K562 (cell line): ENCODE results near the gene ZNF33A. TPM values are rescaled to one million over a fixed set of nuclear protein-coding genes. Genes with fewer than 3 reads are reported as not detected.

Experiments
- ADNP ChIP-seq: fragments of 200-800 bp; sonication (Bioruptor generic); IDR thresholded peaks from 2 replicates; pipeline ENCODE4 v1.6.1; 2016; ENCODE audit warnings: missing genetic modification characterization, missing compliant biosample characterization
- C11orf30 ChIP-seq: fragments of 450-650 bp; IDR thresholded peaks from 2 replicates; pipeline ENCODE4 v1.6.1; 2016; ENCODE audit warnings: low read depth, mild to moderate bottlenecking
- CCNT2 ChIP-seq: IDR thresholded peaks from 2 replicates; pipeline ENCODE4 v1.6.1; 2011; ENCODE audit warnings: borderline replicate concordance, low read depth, mild to moderate bottlenecking, moderate library complexity, mixed read lengths, low read length; ENCODE audit not compliant: insufficient read length; ENCODE audit errors: extremely low read depth
- CXXC5 ChIP-seq: fragments of 250-450 bp; sonication (Bioruptor Pico); IDR thresholded peaks from 2 replicates; pipeline ENCODE4 v1.8.0; 2022; ENCODE audit warnings: inconsistent platforms, mild to moderate bottlenecking, moderate library complexity
- EZH2 ChIP-seq: IDR thresholded peaks from 2 replicates; pipeline ENCODE4 v1.6.1; 2012; ENCODE audit warnings: low read depth, mild to moderate bottlenecking, inconsistent platforms, low read length, borderline replicate concordance
- GABPB1 ChIP-seq: sonication (generic); formaldehyde crosslinking; IDR thresholded peaks from 2 replicates; pipeline ENCODE4 v1.8.0; 2022; ENCODE audit warnings: mild to moderate bottlenecking, missing genetic modification reagents
- GTF2E2 ChIP-seq: fragments of 200-800 bp; sonication (Bioruptor generic); IDR thresholded peaks from 2 replicates; pipeline ENCODE4 v1.6.1; 2016; ENCODE audit warnings: missing genetic modification characterization, missing compliant biosample characterization
- KLF16 ChIP-seq: IDR thresholded peaks from 2 replicates; pipeline ENCODE4 v1.6.1; 2016; ENCODE audit warnings: antibody characterized with exemption
- MBD2 ChIP-seq: sonication (generic); IDR thresholded peaks from 2 replicates; pipeline ENCODE4 v1.6.1; 2016; ENCODE audit warnings: low read depth, borderline replicate concordance
- MTA3 ChIP-seq: fragments of 450-650 bp; formaldehyde crosslinking; IDR thresholded peaks from 2 replicates; pipeline ENCODE4 v1.6.1; 2017; ENCODE audit warnings: mild to moderate bottlenecking, borderline replicate concordance
- RAD21 ChIP-seq, 2 experiments: fragments of 250-450 bp in 1 of 2; fragments of 450-650 bp in 1 of 2; sonication (Bioruptor Pico) in 1 of 2; formaldehyde crosslinking in 1 of 2; IDR thresholded peaks in 1 of 2; conservative IDR thresholded peaks in 1 of 2; 2 replicates each; pipeline versions ENCODE4 v1.4.0 to v1.8.0; 2020 to 2022; ENCODE audit warnings: mild to moderate bottlenecking in 2 of 2, moderate library complexity in 1 of 2
- ZNF274 ChIP-seq: IDR thresholded peaks from 2 replicates; pipeline ENCODE4 v1.6.1; 2011; ENCODE audit warnings: low read depth, mild to moderate bottlenecking, low read length, moderate library complexity, borderline replicate concordance
- polyA plus RNA-seq, 8 experiments: library from polyadenylated mRNA; depleted of rRNA in 4 of 8; stranded (reverse) in 5 of 8; unstranded in 3 of 8; fragments of >200 nt; fragmentation: Nextera tagmentation in 2 of 8; fragmentation: Illumina TruSeq in 1 of 8; extraction: Ambion mirVana in 2 of 8; extraction: Trizol in 1 of 8; gene quantifications; 2 replicates each; pipeline versions ENCODE4 v1.2.1 to v1.2.3, GENCODE V29; 2011 to 2014; ENCODE audit warnings: inconsistent platforms in 1 of 8, missing spikeins in 1 of 8
- total RNA-seq, 7 experiments: library from RNA; depleted of rRNA in 6 of 7; stranded (reverse); fragments of >200 nt in 6 of 7; fragmentation: Illumina TruSeq in 2 of 7; extraction: Trizol in 2 of 7; gene quantifications; 2 replicates each; pipeline versions ENCODE4 v1.2.1 to v1.2.3, GENCODE V29; 2011 to 2021; ENCODE audit warnings: low replicate concordance in 1 of 7
- TF ChIP-seq, protein P1 (sequence below): fragments of 450-650 bp; IDR thresholded peaks from 2 replicates; pipeline ENCODE4 v1.6.1; 2016; ENCODE audit warnings: borderline replicate concordance
- TF ChIP-seq, protein P2 (sequence below): fragments of 250-450 bp; sonication (Bioruptor Pico); IDR thresholded peaks from 2 replicates; pipeline ENCODE4 v1.4.0; 2020
- TF ChIP-seq, protein P3 (sequence below): sonication (generic); formaldehyde crosslinking; IDR thresholded peaks from 2 replicates; pipeline ENCODE4 v1.8.0; 2022; ENCODE audit warnings: mild to moderate bottlenecking, missing genetic modification reagents
- TF ChIP-seq, protein P4 (sequence below), 2 experiments: fragments of 450-650 bp in 1 of 2; sonication (generic) in 1 of 2; formaldehyde crosslinking in 1 of 2; IDR thresholded peaks in 1 of 2; conservative IDR thresholded peaks in 1 of 2; 2 replicates each; pipeline versions ENCODE4 v1.6.1 to v1.8.1; 2016 to 2023; ENCODE audit warnings: mild to moderate bottlenecking in 2 of 2, moderate library complexity in 2 of 2, inconsistent platforms in 1 of 2, missing genetic modification reagents in 1 of 2
- TF ChIP-seq, protein P5 (sequence below): sonication (generic); formaldehyde crosslinking; IDR thresholded peaks from 2 replicates; pipeline ENCODE4 v1.9.0; 2022; ENCODE audit warnings: mild to moderate bottlenecking, missing genetic modification reagents

ZNF33A gene
- total and polyA plus RNA-seq, 9 of the 15 experiments (the other 6 are each of a cell fraction or from before 2014, with no cell fraction given), result 8.1 to 27.5 (median 16.4) TPM

DNA sequence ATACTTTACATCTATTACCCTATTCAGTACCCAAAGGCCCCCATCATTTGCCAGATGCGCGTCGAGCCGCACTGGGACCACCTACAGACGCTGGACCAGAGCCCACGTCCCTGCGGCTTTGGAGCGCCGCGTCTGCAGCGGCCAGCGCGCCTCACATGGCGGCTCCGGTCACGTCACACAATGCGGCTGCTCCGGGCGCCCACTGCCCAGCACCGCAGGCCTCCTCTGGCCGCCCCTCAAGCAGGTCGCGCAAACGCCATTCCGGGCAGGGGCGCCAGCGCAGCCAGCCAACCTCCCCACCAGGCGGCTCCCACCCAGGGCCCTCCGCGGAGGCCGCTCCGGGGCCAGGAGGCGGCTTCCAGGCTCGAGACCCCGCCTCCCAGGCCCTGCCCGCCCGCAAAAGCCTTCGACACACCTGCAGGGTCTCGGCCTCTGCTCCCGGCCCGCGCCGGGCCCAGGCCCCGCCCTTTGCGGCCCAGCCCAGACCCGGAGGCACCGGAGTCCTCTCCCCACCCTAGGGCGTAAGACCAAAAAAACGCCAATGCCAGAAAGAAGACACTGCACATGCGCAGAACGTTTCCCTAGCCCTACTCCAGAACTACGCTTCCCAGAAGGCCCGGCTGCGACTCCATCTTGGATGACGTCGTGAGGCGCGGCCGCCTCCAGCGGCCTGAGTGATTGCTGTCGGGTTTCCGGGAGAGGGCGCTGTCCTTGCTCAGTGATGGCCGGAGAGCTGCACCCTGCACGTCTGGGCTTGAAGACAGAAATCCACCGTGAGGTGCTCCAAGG is 34.2 kb upstream of the ZNF33A start, which contains the start of gene ZNF25 (continued):
- TF ChIP-seq RAD21 (CRISPR knock-in tag; conservative IDR thresholded peaks at IDR 0.05 in 1 of 2, IDR thresholded peaks at IDR 0.05 in 1 of 2), result peak; percentile 45 to 70; a peak in 3 of 4 replicates
- TF ChIP-seq, protein P1, sequence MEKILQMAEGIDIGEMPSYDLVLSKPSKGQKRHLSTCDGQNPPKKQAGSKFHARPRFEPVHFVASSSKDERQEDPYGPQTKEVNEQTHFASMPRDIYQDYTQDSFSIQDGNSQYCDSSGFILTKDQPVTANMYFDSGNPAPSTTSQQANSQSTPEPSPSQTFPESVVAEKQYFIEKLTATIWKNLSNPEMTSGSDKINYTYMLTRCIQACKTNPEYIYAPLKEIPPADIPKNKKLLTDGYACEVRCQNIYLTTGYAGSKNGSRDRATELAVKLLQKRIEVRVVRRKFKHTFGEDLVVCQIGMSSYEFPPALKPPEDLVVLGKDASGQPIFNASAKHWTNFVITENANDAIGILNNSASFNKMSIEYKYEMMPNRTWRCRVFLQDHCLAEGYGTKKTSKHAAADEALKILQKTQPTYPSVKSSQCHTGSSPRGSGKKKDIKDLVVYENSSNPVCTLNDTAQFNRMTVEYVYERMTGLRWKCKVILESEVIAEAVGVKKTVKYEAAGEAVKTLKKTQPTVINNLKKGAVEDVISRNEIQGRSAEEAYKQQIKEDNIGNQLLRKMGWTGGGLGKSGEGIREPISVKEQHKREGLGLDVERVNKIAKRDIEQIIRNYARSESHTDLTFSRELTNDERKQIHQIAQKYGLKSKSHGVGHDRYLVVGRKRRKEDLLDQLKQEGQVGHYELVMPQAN, result no peak
- no peak for TF ChIP-seq ADNP (tag)
- peak; percentile 72 for TF ChIP-seq CCNT2
- TF ChIP-seq ZNF274, result no peak
- TF ChIP-seq GTF2E2 (tag), result no peak
- TF ChIP-seq MBD2, result peak; percentile 48; the same call in 1 of the 2 replicates
- TF ChIP-seq, protein P2, sequence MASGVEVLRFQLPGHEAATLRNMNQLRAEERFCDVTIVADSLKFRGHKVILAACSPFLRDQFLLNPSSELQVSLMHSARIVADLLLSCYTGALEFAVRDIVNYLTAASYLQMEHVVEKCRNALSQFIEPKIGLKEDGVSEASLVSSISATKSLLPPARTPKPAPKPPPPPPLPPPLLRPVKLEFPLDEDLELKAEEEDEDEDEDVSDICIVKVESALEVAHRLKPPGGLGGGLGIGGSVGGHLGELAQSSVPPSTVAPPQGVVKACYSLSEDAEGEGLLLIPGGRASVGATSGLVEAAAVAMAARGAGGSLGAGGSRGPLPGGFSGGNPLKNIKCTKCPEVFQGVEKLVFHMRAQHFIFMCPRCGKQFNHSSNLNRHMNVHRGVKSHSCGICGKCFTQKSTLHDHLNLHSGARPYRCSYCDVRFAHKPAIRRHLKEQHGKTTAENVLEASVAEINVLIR (CRISPR knock-in tag), result peak; percentile 85
- peak; percentile 75 for TF ChIP-seq CXXC5 (CRISPR knock-in tag)
- TF ChIP-seq, protein P3, sequence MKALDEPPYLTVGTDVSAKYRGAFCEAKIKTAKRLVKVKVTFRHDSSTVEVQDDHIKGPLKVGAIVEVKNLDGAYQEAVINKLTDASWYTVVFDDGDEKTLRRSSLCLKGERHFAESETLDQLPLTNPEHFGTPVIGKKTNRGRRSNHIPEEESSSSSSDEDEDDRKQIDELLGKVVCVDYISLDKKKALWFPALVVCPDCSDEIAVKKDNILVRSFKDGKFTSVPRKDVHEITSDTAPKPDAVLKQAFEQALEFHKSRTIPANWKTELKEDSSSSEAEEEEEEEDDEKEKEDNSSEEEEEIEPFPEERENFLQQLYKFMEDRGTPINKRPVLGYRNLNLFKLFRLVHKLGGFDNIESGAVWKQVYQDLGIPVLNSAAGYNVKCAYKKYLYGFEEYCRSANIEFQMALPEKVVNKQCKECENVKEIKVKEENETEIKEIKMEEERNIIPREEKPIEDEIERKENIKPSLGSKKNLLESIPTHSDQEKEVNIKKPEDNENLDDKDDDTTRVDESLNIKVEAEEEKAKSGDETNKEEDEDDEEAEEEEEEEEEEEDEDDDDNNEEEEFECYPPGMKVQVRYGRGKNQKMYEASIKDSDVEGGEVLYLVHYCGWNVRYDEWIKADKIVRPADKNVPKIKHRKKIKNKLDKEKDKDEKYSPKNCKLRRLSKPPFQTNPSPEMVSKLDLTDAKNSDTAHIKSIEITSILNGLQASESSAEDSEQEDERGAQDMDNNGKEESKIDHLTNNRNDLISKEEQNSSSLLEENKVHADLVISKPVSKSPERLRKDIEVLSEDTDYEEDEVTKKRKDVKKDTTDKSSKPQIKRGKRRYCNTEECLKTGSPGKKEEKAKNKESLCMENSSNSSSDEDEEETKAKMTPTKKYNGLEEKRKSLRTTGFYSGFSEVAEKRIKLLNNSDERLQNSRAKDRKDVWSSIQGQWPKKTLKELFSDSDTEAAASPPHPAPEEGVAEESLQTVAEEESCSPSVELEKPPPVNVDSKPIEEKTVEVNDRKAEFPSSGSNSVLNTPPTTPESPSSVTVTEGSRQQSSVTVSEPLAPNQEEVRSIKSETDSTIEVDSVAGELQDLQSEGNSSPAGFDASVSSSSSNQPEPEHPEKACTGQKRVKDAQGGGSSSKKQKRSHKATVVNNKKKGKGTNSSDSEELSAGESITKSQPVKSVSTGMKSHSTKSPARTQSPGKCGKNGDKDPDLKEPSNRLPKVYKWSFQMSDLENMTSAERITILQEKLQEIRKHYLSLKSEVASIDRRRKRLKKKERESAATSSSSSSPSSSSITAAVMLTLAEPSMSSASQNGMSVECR (CRISPR knock-in tag), result peak; percentile 34; the same call in 1 of the 2 replicates
- no peak for TF ChIP-seq EZH2
- TF ChIP-seq, protein P4, sequence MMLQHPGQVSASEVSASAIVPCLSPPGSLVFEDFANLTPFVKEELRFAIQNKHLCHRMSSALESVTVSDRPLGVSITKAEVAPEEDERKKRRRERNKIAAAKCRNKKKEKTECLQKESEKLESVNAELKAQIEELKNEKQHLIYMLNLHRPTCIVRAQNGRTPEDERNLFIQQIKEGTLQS (IDR thresholded peaks at IDR 0.05), result peak; percentile 61; the same call in 1 of the 2 replicates
- TF ChIP-seq, protein P4 (CRISPR knock-in tag; conservative IDR thresholded peaks at IDR 0.05), result 0 out of 2 replicates have a peak, but pooled peaks have one; percentile 34
- no peak for TF ChIP-seq C11orf30
- TF ChIP-seq, protein P5, sequence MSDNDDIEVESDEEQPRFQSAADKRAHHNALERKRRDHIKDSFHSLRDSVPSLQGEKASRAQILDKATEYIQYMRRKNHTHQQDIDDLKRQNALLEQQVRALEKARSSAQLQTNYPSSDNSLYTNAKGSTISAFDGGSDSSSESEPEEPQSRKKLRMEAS (CRISPR knock-in tag), result peak; percentile 60
- TF ChIP-seq KLF16, result peak; percentile 39; the same call in 1 of the 2 replicates
- 0 out of 2 replicates have a peak, but pooled peaks have one; percentile 48 for TF ChIP-seq MTA3
- no peak; the same call in 1 of the 2 replicates for TF ChIP-seq GABPB1 (CRISPR knock-in tag)
